Activated T-cell treated with anti-CD3 and anti-CD28 coated beads for 24 hours (primary cell): ENCODE results near the gene ABCG1.
"Not testable (repeated sequence)": the region's sequence is repeated elsewhere in the genome, so short reads cannot be mapped to it uniquely, and the experiment has no call there.

Source experiments
- DNase-seq: peaks from one replicate; pipeline ENCODE4 v3.0.0-alpha.2; 2020; ENCODE audit warnings: low read depth

ABCG1 gene

DNA sequence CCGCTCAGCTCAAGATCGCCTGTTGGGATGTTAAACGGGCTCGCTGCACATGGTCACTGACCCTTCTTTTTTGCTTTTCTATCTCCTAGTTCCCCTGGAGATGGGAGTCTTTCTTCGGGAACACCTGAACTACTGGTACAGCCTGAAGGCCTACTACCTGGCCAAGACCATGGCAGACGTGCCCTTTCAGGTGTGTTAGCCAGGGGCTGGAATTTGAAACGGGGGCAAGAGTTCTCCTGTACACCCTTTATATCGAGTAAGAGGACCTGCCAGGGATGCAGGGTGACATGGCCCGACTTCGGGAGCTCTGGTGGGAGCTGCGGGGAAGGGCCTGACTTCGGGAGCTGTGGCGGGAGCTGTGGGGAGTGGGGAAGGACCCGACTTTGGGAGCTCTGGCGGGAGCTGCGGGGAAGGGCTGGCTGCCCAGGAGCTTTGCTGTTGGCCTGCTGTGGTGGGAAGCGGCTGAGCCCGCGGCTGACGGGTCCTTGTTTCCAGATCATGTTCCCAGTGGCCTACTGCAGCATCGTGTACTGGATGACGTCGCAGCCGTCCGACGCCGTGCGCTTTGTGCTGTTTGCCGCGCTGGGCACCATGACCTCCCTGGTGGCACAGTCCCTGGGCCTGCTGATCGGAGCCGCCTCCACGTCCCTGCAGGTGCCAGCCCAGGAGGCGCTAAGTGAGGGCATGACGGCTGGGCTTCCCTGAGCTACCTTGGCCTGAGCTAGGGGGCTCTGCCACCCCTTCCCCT lies 72.2 kb downstream of the ABCG1 start:
- DNase-seq, result no peak

DNA sequence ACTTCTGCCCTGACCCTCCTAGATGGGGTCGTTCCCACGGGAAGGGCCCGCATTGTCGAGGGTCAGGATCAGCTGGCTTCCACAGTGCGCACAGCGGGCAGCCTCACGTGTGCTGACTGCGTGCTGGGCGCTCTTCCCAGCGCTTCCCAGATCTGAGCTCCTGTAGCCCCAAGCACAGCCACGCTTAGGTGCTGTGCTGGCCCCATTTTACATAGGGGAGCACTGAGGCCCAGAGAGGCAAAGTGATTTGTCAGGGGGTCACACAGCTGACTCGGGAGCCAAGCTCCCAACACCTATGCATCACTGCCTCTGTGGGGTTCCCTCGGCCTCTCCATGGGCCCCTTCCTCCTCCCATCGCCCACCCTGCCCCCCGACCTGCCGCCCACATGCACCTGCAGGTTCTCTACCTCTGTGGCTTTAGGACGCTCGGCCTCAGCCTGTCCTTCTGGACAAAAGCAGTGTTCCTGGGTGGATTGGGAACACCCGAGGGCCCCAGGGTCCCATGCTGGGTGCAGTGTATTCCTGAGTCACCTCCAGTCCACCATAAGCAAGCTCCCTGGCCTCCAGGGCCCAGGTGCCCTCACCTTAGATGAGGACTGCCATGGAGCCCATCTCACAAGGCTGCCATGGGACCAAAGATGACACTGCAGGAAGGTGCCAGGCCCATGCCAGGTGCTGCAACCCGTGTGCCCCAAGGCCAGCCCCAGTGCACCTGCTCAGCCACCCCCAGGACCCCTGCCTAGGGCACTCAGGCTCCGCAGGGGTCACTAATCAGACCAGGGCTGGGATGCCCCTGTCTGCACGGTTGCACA lies 73.0 kb downstream of the ABCG1 start:
- DNase-seq, result no peak

DNA sequence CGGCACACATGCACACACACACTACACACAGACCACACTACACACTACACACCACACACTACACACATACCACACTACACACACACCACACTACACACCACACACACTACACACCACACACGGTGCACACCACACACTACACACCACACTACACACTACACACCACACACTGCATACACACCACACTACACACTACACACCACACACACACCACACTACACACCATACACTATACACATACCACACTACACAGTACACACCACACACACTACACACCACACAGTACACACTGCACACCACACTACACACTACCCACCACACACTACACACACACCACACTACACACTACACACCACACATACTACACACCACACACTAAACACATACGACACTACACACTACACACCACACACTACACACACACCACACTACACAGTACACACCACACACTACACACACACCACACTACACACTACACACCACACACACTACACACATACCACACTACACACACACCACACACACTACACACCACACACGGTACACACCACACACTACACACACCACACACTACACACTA lies 73.7 kb downstream of the ABCG1 start:
- not testable (repeated sequence) for DNase-seq

DNA sequence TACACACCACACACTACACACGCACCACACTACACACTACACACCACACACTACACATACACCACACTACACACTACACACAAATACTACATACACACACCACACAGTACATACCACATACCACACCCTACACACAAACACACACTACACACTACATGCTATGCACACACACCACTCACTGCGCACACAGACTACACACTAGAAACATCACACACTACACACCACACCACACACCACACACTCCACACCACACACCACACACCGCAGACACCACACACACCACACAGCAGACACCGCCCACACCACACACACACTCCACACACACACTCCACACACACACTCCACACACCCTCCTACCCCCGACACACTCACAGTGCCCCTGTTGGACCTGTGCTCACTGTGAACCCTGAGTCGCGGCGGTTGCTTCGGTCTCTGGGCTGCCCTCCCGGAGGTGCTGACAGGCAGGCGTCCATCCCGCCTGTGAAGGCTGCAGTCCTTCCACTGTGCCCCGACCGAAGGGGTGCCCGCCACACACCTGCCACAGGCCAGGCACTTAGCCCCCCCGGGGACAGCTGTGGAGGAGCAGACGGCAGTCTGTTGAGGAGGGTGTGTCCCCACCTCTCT lies 74.8 kb downstream of the ABCG1 start:
- DNase-seq, result no peak

DNA sequence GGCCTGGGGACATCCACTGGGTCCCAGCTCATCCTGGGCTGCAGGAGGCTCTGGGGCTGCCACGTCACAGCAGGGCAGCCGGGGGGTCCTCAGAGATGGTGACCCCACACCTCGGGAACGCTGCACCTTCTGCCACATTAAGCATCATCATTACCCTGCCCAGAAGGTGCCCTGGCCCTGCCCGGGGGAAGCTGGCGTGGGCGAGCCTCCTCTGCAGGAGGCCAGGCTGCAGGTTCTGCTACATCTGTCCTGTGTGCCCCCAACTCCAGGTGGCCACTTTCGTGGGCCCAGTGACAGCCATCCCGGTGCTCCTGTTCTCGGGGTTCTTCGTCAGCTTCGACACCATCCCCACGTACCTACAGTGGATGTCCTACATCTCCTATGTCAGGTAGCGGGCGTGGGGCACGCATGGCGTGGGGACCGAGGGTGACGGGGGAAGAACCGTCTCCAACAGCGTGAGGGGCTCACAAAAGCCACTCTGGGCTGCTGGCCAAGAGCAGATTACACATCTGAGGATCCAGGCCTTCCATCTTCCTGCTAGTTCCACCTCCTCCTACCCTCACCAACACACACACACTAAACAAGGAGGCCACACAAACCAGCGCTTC lies 75.4 kb downstream of the ABCG1 start:
- no peak for DNase-seq

GRCh38 chr21:42295845-42296244 lies 76.9 kb downstream of the ABCG1 start:
- DNase-seq, result no peak

- no peak for DNase-seq
Observed at GRCh38 chr21:42296501-42296900, 77.6 kb downstream of the ABCG1 start.

DNA sequence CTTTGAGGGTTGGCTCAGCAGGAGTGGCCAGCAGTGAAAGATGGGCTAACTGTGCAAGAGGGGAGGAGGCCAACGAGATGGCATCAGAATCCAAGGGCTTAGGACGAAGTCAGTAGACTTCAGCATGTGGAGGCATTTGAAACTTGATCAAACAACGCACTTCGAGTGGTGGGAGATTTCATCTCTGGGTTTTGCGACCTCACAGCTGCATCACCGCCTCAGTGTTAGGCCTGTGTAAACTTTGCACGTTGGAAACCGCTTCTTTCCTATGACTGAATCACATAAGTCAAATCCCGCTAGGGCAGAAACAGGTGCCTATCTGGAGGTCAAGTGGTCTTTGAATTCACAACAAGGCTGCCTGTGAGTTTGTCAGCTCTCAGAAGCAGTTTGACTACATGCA lies 78.4 kb downstream of the ABCG1 start:
- no peak for DNase-seq

DNA sequence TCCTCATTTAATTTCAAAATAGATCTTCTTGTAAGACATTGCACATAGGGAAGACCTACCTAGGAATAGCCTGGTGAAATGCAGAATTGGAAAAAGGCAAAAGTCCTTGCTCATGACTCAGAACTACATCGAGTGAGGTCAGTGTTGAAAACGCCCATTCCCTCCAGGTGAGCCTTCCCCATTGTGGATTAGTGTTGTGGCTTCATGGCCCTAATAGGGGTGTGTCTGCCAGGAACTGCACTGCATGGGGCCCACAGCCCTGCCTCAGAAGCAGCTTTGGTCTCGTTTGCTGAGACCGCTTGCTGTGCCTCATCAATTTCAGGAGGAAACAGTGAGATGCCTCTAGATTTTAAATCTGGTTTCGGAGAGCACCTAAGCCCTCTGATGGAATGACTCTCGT lies 79.3 kb downstream of the ABCG1 start:
- no peak for DNase-seq

DNA sequence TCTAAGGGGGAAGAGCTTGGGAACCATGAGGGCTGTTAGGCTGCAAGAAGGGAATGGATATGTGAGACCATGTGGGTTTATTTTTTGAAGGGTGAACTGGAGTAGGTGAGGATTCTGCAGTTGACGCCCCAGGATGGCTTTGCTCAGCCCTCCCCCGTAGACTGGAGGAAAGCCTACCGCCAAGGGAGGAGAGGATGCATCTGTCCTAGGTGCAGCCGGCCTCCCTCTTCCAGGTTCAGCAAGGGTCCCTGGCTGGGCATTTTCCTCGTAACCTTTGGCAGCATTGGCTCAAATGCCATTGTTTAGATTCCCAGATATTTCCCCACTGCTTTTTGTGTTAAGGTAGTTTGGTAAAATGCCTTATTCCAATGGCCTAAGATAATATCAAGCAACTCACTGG lies 79.7 kb downstream of the ABCG1 start:
- no peak for DNase-seq

GRCh38 chr21:42299324-42300044 lies 80.5 kb downstream of the ABCG1 start:
- peak; percentile 6 for DNase-seq

- DNase-seq, result no peak
Observed at GRCh38 chr21:42300045-42300583, 81.2 kb downstream of the ABCG1 start.

DNA sequence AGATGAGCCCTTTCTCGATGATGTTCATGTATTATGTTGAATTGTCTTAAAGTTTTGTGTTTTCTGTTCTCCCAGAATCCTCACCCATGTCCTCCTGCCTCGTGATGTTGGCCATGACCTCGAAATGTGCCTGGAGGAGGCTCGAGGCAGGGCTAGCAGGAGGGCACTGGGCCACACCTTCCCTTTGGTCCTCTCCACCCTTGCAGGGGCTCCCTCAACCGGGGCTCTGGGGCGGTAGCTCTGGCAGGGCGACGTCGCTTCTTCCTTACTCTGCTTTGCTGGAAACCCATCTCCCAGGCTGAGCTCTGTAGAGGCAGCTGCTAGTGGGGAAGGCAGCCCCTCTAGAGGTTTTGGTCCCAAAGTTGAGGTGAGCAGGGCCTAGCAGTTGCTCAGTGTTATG lies 82.0 kb downstream of the ABCG1 start:
- no peak for DNase-seq

GRCh38 chr21:42301371-42302075 lies 82.6 kb downstream of the ABCG1 start:
- no peak for DNase-seq

DNA sequence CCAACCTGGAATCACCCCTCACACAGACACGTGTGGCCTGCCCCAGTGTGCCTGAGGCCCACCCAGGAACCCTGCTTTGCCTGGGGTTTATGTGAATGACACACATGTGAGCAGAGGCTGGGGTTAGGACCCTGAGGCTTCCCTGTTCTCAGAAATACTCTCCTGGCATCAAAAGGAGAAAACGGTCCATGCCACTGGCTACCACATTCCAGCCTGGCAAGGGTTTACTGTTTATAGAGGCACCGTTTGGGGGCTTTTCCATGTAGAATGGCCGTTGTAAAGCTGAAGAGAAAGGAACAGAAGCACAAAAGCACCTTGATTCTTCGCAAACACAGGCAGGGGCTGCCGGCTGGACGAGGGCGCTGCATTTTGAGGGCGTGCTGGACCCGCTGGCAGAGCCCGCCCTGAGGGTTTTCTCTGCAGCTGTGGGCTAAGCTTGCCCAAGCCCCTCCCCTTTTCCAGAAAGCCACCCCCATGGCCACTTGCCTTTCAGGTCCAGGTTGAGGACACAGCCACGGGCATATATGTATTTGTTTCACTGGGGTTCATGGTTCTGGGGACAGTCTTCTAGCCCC lies 83.2 kb downstream of the ABCG1 start:
- no peak for DNase-seq

DNA sequence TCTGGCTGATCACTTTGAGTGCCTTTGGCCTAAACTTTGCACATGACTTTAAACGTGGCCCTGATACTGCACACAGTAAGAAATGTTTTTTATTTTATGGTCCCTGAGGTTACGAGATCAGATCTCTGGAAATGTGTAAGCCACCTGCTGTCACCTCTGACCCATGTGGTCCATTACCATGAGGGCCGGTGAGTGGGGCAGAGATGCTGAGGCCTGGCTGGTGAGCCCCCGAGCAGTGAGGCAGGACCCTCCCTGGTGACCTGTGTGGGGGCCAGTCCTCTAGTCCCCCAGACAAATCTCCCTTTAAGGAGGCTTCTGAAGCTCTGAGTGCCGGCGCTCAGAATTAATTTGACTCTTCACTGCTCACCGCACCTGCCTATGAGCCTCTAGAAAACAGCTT lies 83.9 kb downstream of the ABCG1 start:
- no peak for DNase-seq

DNA sequence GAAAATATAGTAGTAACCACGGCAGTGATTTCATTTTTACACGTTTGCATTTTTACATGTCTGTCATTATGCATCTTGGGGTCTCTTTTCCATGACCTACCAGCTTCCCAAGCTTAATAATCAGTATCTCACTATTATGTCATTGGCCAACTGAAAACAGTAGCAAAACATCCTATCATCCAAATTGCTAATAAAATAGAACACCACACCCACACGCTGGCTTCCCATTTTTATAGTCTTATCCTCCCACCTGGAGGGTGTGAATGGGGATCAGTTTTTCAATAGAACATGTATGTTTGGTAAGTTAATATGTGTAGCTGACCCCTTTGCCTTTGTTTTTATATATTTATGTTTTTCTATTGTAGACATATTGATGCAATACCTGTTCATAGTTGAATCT lies 84.5 kb downstream of the ABCG1 start:
- no peak for DNase-seq

DNA sequence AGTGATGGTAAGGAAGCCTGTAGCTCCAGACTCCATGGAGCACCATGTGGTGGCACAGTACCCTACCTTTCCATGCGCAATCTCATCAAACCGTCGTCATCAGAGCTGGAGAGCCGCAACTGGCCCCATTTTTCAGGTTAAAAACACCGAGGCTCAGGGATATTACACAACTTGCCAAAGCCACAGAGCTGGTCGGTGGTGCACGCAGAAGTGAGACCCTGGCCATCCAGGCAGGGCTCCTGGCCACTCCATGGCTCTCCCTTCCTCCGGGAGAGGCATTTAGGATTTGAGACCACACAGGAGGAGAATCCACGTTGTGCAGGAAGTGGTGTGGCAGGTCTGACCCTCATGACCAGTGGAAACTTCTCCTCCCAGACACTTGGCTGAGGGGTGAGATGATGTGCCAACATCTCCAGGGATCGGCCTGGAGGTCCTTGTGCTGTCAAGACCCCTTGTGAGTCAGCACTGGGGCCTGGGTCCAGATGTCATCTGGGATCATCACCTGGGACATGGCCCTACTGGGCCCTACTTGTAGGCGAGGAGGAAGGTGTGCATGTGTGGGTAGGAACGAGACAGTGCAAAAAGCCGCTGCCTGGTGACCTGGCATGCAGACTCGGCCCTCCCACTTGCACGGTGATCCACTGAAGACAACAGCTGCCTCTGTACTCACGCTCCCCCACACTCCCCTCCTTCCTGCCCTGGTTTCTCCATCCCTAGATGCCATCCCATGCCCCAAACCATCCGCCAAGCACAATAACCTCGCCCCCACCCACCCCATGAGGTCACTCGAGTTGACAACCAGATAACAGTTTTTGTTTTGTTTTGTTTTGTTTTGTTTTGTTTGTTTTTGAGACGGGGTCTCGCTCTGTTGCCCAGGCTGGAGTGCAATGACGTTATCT lies 85.9 kb downstream of the ABCG1 start:
- no peak for DNase-seq

- DNase-seq, result no peak
Observed at GRCh38 chr21:42305707-42306147, 86.8 kb downstream of the ABCG1 start.
